Activated T-cell treated with anti-CD3 and anti-CD28 coated beads, Interleukin-2, amount 50 U/mL, for 48 hours (primary cell): ENCODE data around the gene CCDC177.
"Not testable (repeated sequence)": the region's sequence is repeated elsewhere in the genome, so short reads cannot be mapped to it uniquely, and the experiment has no call there.

Experiments
- DNase-seq, 2 experiments: peaks; one replicate each; pipeline ENCODE4 v3.0.0-alpha.2; 2020

The CCDC177 gene

GRCh38 chr14:69599431-69599830 lies 24.8 kb upstream of the CCDC177 start:
- not testable (repeated sequence) for DNase-seq

- no peak for DNase-seq
Observed at GRCh38 chr14:69595336-69595735, 20.7 kb upstream of the CCDC177 start.

- DNase-seq, result no peak
Observed at GRCh38 chr14:69594846-69595245, 20.2 kb upstream of the CCDC177 start.

- DNase-seq, result no peak
Observed at GRCh38 chr14:69593018-69593677, 18.5 kb upstream of the CCDC177 start.

- no peak for DNase-seq
Observed at GRCh38 chr14:69591317-69591716, 16.6 kb upstream of the CCDC177 start.

- DNase-seq, result no peak
Observed at GRCh38 chr14:69587389-69587788, 12.7 kb upstream of the CCDC177 start.

GRCh38 chr14:69586404-69586803 lies 11.7 kb upstream of the CCDC177 start:
- DNase-seq, result no peak

- DNase-seq, result no peak
Observed at GRCh38 chr14:69584389-69584788, 9.7 kb upstream of the CCDC177 start.

GRCh38 chr14:69582829-69583228 lies 8.2 kb upstream of the CCDC177 start:
- no peak for DNase-seq

- no peak for DNase-seq
Observed at GRCh38 chr14:69582212-69582611, 7.5 kb upstream of the CCDC177 start.

- DNase-seq, result no peak
Observed at GRCh38 chr14:69581316-69581935, 6.8 kb upstream of the CCDC177 start.

- DNase-seq, result peak in 1 of 2 experiments; percentile 33
Observed at GRCh38 chr14:69580009-69580577, 5.4 kb upstream of the CCDC177 start.

- no peak for DNase-seq
Observed at GRCh38 chr14:69579476-69579875, 4.8 kb upstream of the CCDC177 start.

- DNase-seq, result no peak
Observed at GRCh38 chr14:69574954-69575295, 254 bp upstream of the CCDC177 start.

GRCh38 chr14:69573831-69574262 lies 824 bp downstream of the CCDC177 start:
- peak; percentile 25 to 30 for DNase-seq

- DNase-seq, result peak in 1 of 2 experiments; percentile 24
Observed at GRCh38 chr14:69573205-69573830, 1.4 kb downstream of the CCDC177 start.

GRCh38 chr14:69572841-69573135 lies 1.9 kb downstream of the CCDC177 start:
- DNase-seq, result no peak

GRCh38 chr14:69572030-69572840 lies 2.4 kb downstream of the CCDC177 start:
- DNase-seq, result peak; percentile 36 to 51

GRCh38 chr14:69571449-69572029 lies 3.1 kb downstream of the CCDC177 start:
- peak in 1 of 2 experiments; percentile 24 for DNase-seq

- peak in 1 of 2 experiments; percentile 19 for DNase-seq
Observed at GRCh38 chr14:69570836-69571330, 3.8 kb downstream of the CCDC177 start.

- no peak for DNase-seq
Observed at GRCh38 chr14:69569859-69570258, 4.8 kb downstream of the CCDC177 start.

GRCh38 chr14:69567563-69567962 lies 7.1 kb downstream of the CCDC177 start:
- DNase-seq, result no peak

- no peak for DNase-seq
Observed at GRCh38 chr14:69561893-69562292, 12.8 kb downstream of the CCDC177 start.
